ENCODE measurements around the gene ZFYVE21.

ZFYVE21 gene

GRCh38 chr14:103706551-103707328 lies 8.9 kb upstream of the ZFYVE21 start:
- no peak for DNase-seq

GRCh38 chr14:103707329-103708263 lies 8.0 kb upstream of the ZFYVE21 start:
- no peak for DNase-seq

GRCh38 chr14:103708750-103709187 lies 6.8 kb upstream of the ZFYVE21 start:
- DNase-seq: no peak

GRCh38 chr14:103709814-103710213 lies 5.8 kb upstream of the ZFYVE21 start:
- DNase-seq: no peak

- DNase-seq: no peak
Observed at GRCh38 chr14:103710771-103711377, 4.7 kb upstream of the ZFYVE21 start.

- no peak for DNase-seq
Observed at GRCh38 chr14:103711516-103712431, 3.8 kb upstream of the ZFYVE21 start.

- DNase-seq: no peak
Observed at GRCh38 chr14:103712633-103713247, 2.9 kb upstream of the ZFYVE21 start.

- no peak for DNase-seq
Observed at GRCh38 chr14:103713304-103714062, 2.1 kb upstream of the ZFYVE21 start.

- no peak for DNase-seq
Observed at GRCh38 chr14:103714063-103714724, 1.4 kb upstream of the ZFYVE21 start.

- DNase-seq: no peak
Observed at GRCh38 chr14:103716091-103716801, 636 bp downstream of the ZFYVE21 start.

- DNase-seq: no peak
Observed at GRCh38 chr14:103716899-103717411, 1.3 kb downstream of the ZFYVE21 start.

GRCh38 chr14:103718572-103718971 lies 3.0 kb downstream of the ZFYVE21 start:
- DNase-seq: no peak

GRCh38 chr14:103719751-103720150 lies 4.1 kb downstream of the ZFYVE21 start:
- DNase-seq: no peak

- no peak for DNase-seq
Observed at GRCh38 chr14:103721334-103722120, 5.9 kb downstream of the ZFYVE21 start.

GRCh38 chr14:103723748-103724081 lies 8.1 kb downstream of the ZFYVE21 start:
- DNase-seq: no peak

- DNase-seq: no peak
Observed at GRCh38 chr14:103724116-103724515, 8.5 kb downstream of the ZFYVE21 start.

GRCh38 chr14:103725001-103725682 lies 9.5 kb downstream of the ZFYVE21 start:
- no peak for DNase-seq

GRCh38 chr14:103725739-103726395 lies 10.3 kb downstream of the ZFYVE21 start:
- DNase-seq: no peak
